HG03354 (cell line): Measurements from ENCODE around the gene HSP90AA1.
"Not testable (repeated sequence)": the region's sequence is repeated elsewhere in the genome, so short reads cannot be mapped to it uniquely, and the experiment has no call there.

ENCODE experiments used
- ATAC-seq: cut with Tn5 transposase; IDR thresholded peaks from one replicate; pipeline ENCODE4 v1.9.1; 2021; ENCODE audit warnings: mild to moderate bottlenecking; ENCODE audit not compliant: unreplicated experiment, poor library complexity, severe bottlenecking

HSP90AA1 gene

GRCh38 chr14:102075155-102075554 lies 11.7 kb downstream of the HSP90AA1 start:
- no peak for ATAC-seq

GRCh38 chr14:102074415-102074964 lies 12.4 kb downstream of the HSP90AA1 start:
- ATAC-seq, result no peak

DNA sequence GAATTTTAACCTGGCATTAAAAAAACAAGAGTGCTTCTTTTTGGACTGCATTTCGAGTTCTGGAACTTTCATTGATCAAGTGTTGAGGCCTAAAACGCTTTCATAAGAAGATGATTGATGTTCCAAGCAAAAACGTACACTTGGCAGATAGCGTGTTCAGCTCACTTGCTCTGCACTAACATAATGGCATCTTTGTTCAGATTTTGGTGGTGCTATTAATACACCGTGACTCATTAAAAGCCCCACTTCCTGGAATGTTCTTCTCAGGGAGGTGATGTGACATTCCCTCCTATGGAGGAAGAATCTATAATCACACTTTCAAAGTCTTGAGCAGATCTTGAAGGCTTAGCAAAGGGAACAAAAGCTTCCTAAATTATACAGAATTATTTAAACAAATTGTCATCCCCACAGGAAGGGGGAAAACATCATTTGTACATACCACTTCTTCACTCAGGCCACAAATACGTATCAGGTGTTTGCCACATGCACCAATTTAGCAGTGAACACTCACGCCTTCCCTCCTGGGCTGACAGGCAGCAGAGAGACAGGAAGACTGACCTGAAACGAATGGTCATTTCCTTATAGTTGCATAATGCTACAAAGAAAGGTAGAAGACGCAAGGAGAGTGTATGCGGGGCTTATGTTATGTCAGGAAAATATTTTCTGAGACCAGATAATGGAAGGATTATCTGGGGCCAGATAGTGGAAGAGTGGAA lies 15.4 kb downstream of the HSP90AA1 start:
- no peak for ATAC-seq

DNA sequence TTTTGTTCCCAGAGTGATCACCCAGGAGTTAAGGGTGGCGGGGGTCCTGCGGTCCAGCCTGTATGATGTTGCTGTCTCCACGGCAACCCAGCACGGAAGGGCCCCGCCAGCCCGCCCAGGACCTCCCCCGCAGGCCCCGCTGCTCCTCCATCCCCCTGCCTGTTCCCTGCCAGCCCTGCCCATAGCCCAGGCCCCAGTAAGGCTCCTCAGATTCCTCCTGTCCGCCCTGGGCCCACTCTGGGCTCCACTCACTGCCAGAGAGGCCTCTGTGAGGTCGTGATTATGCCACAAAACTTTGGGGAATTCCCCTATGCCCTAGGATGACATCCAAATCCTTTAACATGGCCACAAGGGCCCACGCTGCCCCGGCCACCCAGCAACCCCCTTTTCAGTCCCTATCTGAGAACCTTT lies 20.8 kb downstream of the HSP90AA1 start:
- no peak for ATAC-seq

DNA sequence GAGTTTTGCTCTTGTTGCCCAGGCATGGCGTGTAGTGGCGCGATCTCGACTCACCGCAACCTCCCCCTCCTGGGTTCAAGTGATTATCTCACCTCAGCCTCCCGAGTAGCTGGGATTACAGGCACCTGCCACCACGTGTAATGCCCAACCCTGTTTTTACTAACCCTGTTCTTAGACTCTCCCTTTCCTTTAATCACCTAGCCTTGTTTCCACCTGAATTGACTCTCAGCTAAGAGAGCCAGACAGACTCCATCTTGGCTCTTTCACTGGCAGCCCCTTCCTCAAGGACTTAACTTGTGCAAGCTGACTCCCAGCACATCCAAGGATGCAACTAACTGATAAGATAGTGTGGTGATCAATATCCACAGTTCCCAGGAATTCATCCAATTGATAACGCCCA lies 22.3 kb downstream of the HSP90AA1 start:
- not testable (repeated sequence) for ATAC-seq

- ATAC-seq, result no peak
Observed at GRCh38 chr14:102063808-102064429, 22.9 kb downstream of the HSP90AA1 start.

GRCh38 chr14:102063109-102063807 lies 23.6 kb downstream of the HSP90AA1 start:
- ATAC-seq, result no peak

GRCh38 chr14:102058961-102059360 lies 27.9 kb downstream of the HSP90AA1 start:
- ATAC-seq, result no peak

DNA sequence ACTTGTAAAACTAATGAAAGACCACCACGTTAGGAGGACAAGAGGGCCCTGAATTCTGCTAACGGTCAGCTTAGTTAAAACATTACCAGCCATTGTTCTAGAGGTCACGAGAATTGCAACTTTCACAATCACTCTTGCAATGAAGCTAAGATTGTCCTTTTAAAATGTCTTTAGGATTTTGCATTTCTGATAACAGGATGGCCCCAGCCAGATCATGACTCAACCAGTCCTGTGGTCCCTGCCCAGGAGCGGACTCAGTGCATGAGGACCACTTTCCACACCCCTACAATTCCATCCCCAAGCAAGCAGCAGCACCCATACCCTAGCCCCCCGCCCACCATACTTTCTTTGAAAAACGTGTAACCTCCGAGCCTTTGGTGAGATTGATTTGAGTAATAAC lies 28.7 kb downstream of the HSP90AA1 start:
- ATAC-seq, result no peak

DNA sequence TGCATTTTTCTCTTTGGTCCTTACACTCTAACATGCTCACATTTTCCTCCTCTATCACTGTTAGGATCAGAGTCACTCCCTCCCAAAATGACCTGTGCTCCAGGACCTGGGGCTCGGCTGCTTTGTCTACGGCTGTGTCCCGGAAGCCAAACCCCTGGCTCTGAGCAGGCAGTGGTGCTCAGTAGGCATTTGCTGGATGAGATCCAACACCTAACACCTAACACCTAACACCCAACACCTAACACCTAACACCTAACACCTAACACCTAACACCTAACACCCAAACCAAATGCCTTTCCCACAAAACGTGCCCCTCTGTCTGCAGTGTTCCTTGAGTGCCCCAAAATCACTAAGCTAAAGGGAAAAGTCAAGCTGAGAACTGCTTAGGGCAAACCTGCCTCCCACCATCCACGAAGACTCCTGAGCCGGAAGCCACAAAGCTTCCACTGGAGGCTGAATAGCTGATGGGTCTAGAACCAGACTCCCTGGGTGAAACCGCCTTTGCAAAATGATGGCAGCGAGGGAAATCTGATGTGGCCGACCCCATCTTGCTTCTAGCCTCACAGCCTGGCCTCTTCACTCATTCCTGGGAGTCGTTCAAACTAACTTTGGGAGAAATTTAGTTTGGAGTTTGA lies 29.2 kb downstream of the HSP90AA1 start:
- ATAC-seq, result no peak

- ATAC-seq, result no peak
Observed at GRCh38 chr14:102056694-102057442, 30.0 kb downstream of the HSP90AA1 start.

- no peak for ATAC-seq
Observed at GRCh38 chr14:102055181-102055901, 31.5 kb downstream of the HSP90AA1 start.

- no peak for ATAC-seq
Observed at GRCh38 chr14:102052522-102052921, 34.3 kb downstream of the HSP90AA1 start.

- ATAC-seq, result no peak
Observed at GRCh38 chr14:102050625-102051024, 36.2 kb downstream of the HSP90AA1 start.

DNA sequence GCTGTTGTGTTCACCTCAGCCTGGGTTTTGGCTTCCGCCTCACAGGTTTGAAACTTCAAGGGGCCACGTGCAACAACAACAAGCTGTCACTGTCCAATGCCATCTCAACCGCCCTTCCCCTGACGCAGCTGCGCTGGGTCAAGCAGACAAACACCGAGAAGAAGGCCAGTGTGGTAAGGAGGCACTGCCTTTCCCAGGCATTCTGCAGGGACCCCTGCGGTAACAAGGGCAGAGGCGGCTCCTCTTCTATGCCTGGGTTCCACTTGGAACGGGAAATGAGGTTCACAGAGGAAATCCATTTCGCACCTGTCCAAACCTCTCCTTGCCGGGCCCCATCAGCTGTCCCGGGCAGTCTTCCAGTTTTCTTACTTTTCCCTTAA lies 36.8 kb downstream of the HSP90AA1 start:
- ATAC-seq, result no peak

DNA sequence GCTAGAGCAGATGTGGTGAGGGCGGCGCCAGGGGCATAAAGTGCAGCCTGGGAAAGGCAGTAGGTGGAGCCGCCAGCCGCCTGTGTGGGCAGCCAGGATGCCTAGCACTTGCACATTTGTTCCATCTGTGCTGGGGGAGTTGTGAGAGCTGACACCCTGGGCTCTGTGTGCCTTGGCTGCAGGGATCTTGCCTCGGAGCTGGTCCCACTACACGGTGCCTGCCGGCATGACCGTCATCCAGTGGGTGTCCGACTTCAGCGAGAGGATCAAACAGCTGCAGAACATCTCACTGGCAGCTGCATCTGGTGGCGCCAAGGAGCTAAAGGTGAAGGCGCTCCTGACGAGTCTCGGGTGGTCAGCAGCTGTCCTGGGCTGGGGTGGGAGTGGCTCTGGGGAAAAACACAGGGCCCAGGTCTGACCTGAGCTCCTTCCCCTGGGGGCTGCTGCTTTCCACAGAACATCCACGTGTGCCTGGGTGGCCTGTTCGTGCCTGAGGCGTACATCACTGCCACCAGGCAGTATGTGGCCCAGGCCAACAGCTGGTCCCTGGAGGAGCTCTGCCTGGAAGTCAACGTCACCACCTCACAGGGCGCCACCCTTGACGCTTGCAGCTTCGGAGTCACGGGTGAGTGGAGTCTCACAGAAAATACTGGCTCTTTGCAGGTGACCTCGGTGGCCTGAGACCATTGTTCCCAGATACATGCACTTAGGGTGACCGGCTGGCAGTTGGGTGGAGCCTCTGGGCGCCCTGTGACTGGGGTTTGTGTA lies 37.4 kb downstream of the HSP90AA1 start:
- no peak for ATAC-seq

GRCh38 chr14:102047808-102048540 lies 38.9 kb downstream of the HSP90AA1 start:
- ATAC-seq, result no peak
